GM12878 (cell line): ENCODE measurements around the gene ZACN. TPM values are rescaled to one million over a fixed set of nuclear protein-coding genes. Genes with fewer than 3 reads are reported as not detected.

Experiments used
- ATAC-seq: fragments of 200-7000 bp; cut with Tn5 transposase; 3 replicates; pipeline ENCODE4 v1.9.1; 2020; ENCODE audit warnings: mild to moderate bottlenecking, moderate library complexity
- BruUV-seq: library from RNA; stranded (reverse); fragments of 400-500 nt; replicated peaks from 2 replicates; lab custom pipeline; 2021; lab: Mats Ljungman, UMichigan
- CTCF ChIA-PET: fragments of 300-600 bp; sonication (Branson Sonifier 250); formaldehyde crosslinking; extraction: SDS; loops from one replicate; lab custom pipeline; 2021; ENCODE audit warnings: inconsistent platforms; lab: Yijun Ruan, JAX
- POLR2A ChIA-PET: fragments of 350-600 bp; formaldehyde crosslinking; extraction: SDS; loops from one replicate; lab custom pipeline; 2021; ENCODE audit warnings: inconsistent platforms; lab: Charles Lee
- RAD21 ChIA-PET: fragments of 300-600 bp; sonication (Branson Sonifier 250); formaldehyde crosslinking; loops from one replicate; lab custom pipeline; 2023; ENCODE audit warnings: antibody characterized with exemption; ENCODE audit not compliant: unreplicated experiment; lab: Charles Lee
- SMC1A ChIA-PET: fragments of 300-600 bp; sonication (Branson Sonifier 250); formaldehyde crosslinking; loops from one replicate; lab custom pipeline; 2023; ENCODE audit not compliant: unreplicated experiment, uncharacterized antibody; lab: Charles Lee
- DNase-seq: peaks from one replicate; pipeline ENCODE4 v3.0.0-alpha.2; 2011; ENCODE audit warnings: low read depth, low spot score
- FAIRE-seq: peaks from 3 replicates; lab custom pipeline; 2011; peaks lifted over from hg19 to GRCh38; lab: Jason Lieb, UNC
- H2AFZ ChIP-seq: 2 replicates; pipeline ENCODE4 v1.6.0; 2011; ENCODE audit warnings: low read depth, low read length, control low read depth; ENCODE audit not compliant: control insufficient read depth
- H3K27ac ChIP-seq: 2 replicates; pipeline ENCODE4 v1.5.1; 2011; ENCODE audit warnings: control low read depth; ENCODE audit not compliant: control insufficient read depth, insufficient read depth
- H3K27me3 ChIP-seq, 2 experiments: replicated peaks in 1 of 2; 2 replicates each; pipeline versions ENCODE4 v1.6.0 to v1.6.1; 2011; ENCODE audit warnings: low read length in 1 of 2; ENCODE audit not compliant: control insufficient read depth in 2 of 2, insufficient read depth in 2 of 2
- H3K36me3 ChIP-seq, 2 experiments: 2 replicates each; pipeline ENCODE4 v1.5.1; 2011; ENCODE audit warnings: low read length in 1 of 2; ENCODE audit not compliant: control insufficient read depth in 2 of 2, insufficient read depth in 2 of 2
- H3K4me1 ChIP-seq: 2 replicates; pipeline ENCODE4 v1.6.1; 2011; ENCODE audit warnings: mild to moderate bottlenecking, low read length, moderate library complexity, mixed read lengths; ENCODE audit not compliant: control insufficient read depth, insufficient read depth
- H3K4me2 ChIP-seq: 2 replicates; pipeline ENCODE4 v1.6.0; 2011; ENCODE audit warnings: control low read depth; ENCODE audit not compliant: control insufficient read depth, insufficient read depth
- H3K4me3 ChIP-seq: fragments of 200-600 bp; sonication (generic); 2 replicates; pipeline ENCODE4 v1.5.1; 2016
- H3K79me2 ChIP-seq: 2 replicates; pipeline ENCODE4 v1.6.0; 2011; ENCODE audit warnings: low read length; ENCODE audit not compliant: control insufficient read depth, insufficient read depth
- H3K9ac ChIP-seq: 2 replicates; pipeline ENCODE4 v1.8.0; 2011; ENCODE audit warnings: low read length, control low read depth, mixed read lengths; ENCODE audit not compliant: control insufficient read depth, insufficient read depth
- H3K9me3 ChIP-seq: replicated peaks from 3 replicates; pipeline ENCODE4 v1.5.1; 2011; ENCODE audit warnings: mild to moderate bottlenecking, low read length; ENCODE audit not compliant: control insufficient read depth, insufficient read depth
- H4K20me1 ChIP-seq: 2 replicates; pipeline ENCODE4 v1.6.0; 2011; ENCODE audit not compliant: control insufficient read depth, insufficient read depth
- FOXM1 ChIP-seq: IDR thresholded peaks from 2 replicates; pipeline ENCODE4 v1.6.1; 2012; ENCODE audit warnings: low read depth, mild to moderate bottlenecking, inconsistent platforms, low read length, moderate library complexity
- MTA3 ChIP-seq: IDR thresholded peaks from 2 replicates; pipeline ENCODE4 v1.6.1; 2012; ENCODE audit warnings: low read length, inconsistent platforms, borderline replicate concordance
- RUNX3 ChIP-seq: IDR thresholded peaks from 2 replicates; pipeline ENCODE4 v1.6.1; 2012; ENCODE audit warnings: low read length, inconsistent platforms
- SUPT20H ChIP-seq: IDR thresholded peaks from 2 replicates; pipeline ENCODE4 v1.6.1; 2011; ENCODE audit warnings: low read depth, mild to moderate bottlenecking, low read length, moderate library complexity, borderline replicate concordance; ENCODE audit not compliant: control insufficient read depth
- TCF12 ChIP-seq: IDR thresholded peaks from 2 replicates; pipeline ENCODE4 v1.6.1; 2011; ENCODE audit warnings: low read depth, mild to moderate bottlenecking, low read length
- WGBS: methylation state at CpG from one replicate; pipeline ENCODE4 v1.1.6; 2016; ENCODE audit warnings: low lambda C conversion rate; ENCODE audit not compliant: insufficient replicate concordance, insufficient coverage; ENCODE audit errors: missing lambda C conversion rate; 5-methylcytosine and 5-hydroxymethylcytosine counted together
- in situ Hi-C: fragments of 300-500 bp; cut with MboI; formaldehyde crosslinking; loops from 9 replicates; pipeline ENCODE4 v1.14.3; 2018; ENCODE audit warnings: mixed read lengths
- intact Hi-C: fragments of 100-400 bp; cut with micrococcal nuclease; formaldehyde crosslinking; loops from one replicate; pipeline ENCODE4 v1.14.2; 2022; ENCODE audit not compliant: unreplicated experiment
- polyA plus RNA-seq, 11 experiments: library from polyadenylated mRNA; depleted of rRNA in 4 of 11; unstranded in 6 of 11; stranded (reverse) in 5 of 11; fragments of >200 nt; fragmentation: Nextera tagmentation in 4 of 11; fragmentation: Illumina TruSeq in 1 of 11; extraction: Ambion mirVana in 4 of 11; extraction: Trizol in 1 of 11; gene quantifications; 1 replicate in 1 of 11; 2 replicates in 10 of 11; pipeline versions ENCODE4 v1.2.1 to v1.2.3, GENCODE V29; 2011 to 2016; ENCODE audit warnings: inconsistent platforms in 2 of 11, missing spikeins in 2 of 11, low read depth in 1 of 11
- total RNA-seq, 4 experiments: library from RNA; depleted of rRNA in 3 of 4; stranded (reverse); fragments of >200 nt in 3 of 4; fragmentation: Illumina TruSeq in 1 of 4; extraction: Trizol in 1 of 4; gene quantifications; 2 replicates each; pipeline versions ENCODE4 v1.2.1 to v1.2.3, GENCODE V29; 2013 to 2021
- TF ChIP-seq, protein P1 (sequence below): fragments of 450-650 bp; IDR thresholded peaks from 2 replicates; pipeline ENCODE4 v1.6.1; 2017; ENCODE audit warnings: low read depth, mild to moderate bottlenecking, moderate library complexity
- TF ChIP-seq, protein P2 (sequence below): fragments of 450-650 bp; conservative IDR thresholded peaks from 2 replicates; pipeline ENCODE4 v1.6.1; 2017; ENCODE audit warnings: mild to moderate bottlenecking, moderate library complexity
- TF ChIP-seq, protein P3 (sequence below): IDR thresholded peaks from 2 replicates; pipeline ENCODE4 v1.6.1; 2012; ENCODE audit warnings: improper control_type of control experiment, low read depth, low read length; ENCODE audit not compliant: insufficient replicate concordance

The ZACN gene
- total and polyA plus RNA-seq, 10 of the 15 experiments (the other 5 are each of a cell fraction or from before 2014, with no cell fraction given) = 0.06 to 11.3 (median 0.47) TPM; not detected in 2

DNA sequence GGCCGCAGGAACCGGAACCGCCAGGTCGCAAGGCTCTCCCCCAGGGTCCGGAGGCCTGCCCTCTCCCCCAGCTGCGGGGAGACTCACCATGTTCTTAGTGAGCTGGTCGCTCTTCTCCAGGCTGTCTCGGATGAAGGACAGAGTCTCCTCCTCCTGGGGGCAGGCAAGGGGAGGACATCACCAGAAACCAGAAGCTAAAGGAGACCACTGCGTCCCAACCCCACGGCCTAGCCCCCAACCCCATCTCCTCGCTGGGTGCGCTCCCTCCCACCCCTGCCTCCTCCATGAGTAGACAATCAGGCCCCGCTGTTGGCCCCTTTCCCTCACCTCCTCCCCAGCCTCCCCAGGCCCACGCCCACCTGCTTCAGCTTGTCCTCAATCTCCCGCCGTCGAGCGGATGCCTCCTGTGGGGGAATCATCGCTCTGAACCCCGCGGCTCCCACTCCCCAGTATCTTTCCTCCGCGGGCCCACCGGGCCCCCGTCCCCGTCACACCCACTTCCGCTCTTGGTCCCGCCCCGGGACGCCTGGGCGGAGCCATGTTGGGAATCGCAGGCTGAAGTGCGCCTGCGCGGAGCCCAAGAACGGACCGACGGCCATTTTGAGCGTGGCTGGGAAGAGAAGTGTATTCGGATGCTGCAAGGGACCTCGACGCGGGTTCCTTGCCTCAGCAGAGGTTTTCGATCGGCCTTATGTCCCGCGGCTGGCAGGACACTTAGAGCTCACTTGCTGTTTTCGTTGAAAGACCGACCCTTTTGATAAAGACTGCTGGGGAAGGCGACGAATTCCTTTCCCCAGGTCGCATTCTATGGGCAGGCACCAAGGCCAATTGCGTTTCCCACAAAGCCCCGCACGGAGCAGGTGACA is 24.5 kb downstream of the ZACN start, which contains the start of gene EXOC7:
TSS of gene EXOC7 (minus strand) at position 514 of the 866 bp plus-strand sequence. CDS start at position 419, 95 bp downstream.
- ChIA-PET RAD21 (interaction anchor here (0.9 to 1.4 kb wide), 4 partner anchors 89 to 198 kb away, joined by 3 to 5 read pairs (median 4); no protein-coding TSS in a partner anchor), CTCF (interaction anchor here (0.6 to 7.6 kb wide), 13 partner anchors 9 to 471 kb away, joined by 3 to 40 read pairs (median 4); no protein-coding TSS in a partner anchor), SMC1A (interaction anchor here (0.7 to 1.3 kb wide), 7 partner anchors 8 to 521 kb away, joined by 3 to 4 read pairs (median 4); no protein-coding TSS in a partner anchor), POLR2A (interaction anchor here (0.6 to 1.3 kb wide), 7 partner anchors 76 to 294 kb away, joined by 3 to 4 read pairs (median 3); partner anchors contain the start of gene UBALD2)
- no peaks in the 10 kb centered on the region; the same call in 2 of the 3 replicates for H3K9me3 ChIP-seq
- peak; percentile 96 for ATAC-seq
- H3K9ac ChIP-seq = peak within 1 kb of the TSS; percentile 69
- H3K4me2 ChIP-seq = peak within 1 kb of the TSS; percentile 86
- H4K20me1 ChIP-seq = no peaks in the 10 kb centered on the region
- H3K79me2 ChIP-seq = peaks cover 14% of the 10 kb centered on the region
- peaks cover 6% of the 10 kb centered on the region for H3K4me1 ChIP-seq
- 7% methylated on average over 50 of the region's 55 CpGs for WGBS
- BruUV-seq = no TSS peak
- peak; percentile 75 for DNase-seq
- intact Hi-C loops (no loop called here), in situ Hi-C loops (no loop called here)
- H2AFZ ChIP-seq = peak within 1 kb of the TSS; percentile 90
- peak within 1 kb of the TSS; percentile 71 for H3K27ac ChIP-seq
- H3K36me3 ChIP-seq = peaks cover 1 to 10% of the 10 kb centered on the region in 2 experiments; a peak in 3 of 4 replicates
- peak within 1 kb of the TSS; percentile 90 for H3K4me3 ChIP-seq
- H3K27me3 ChIP-seq = no peaks in the 10 kb centered on the region
- peak; percentile 88 for FAIRE-seq
- TF ChIP-seq RUNX3 = peak; percentile 37; the same call in 1 of the 2 replicates
- TF ChIP-seq TCF12 = no peak
- TF ChIP-seq, protein P1, sequence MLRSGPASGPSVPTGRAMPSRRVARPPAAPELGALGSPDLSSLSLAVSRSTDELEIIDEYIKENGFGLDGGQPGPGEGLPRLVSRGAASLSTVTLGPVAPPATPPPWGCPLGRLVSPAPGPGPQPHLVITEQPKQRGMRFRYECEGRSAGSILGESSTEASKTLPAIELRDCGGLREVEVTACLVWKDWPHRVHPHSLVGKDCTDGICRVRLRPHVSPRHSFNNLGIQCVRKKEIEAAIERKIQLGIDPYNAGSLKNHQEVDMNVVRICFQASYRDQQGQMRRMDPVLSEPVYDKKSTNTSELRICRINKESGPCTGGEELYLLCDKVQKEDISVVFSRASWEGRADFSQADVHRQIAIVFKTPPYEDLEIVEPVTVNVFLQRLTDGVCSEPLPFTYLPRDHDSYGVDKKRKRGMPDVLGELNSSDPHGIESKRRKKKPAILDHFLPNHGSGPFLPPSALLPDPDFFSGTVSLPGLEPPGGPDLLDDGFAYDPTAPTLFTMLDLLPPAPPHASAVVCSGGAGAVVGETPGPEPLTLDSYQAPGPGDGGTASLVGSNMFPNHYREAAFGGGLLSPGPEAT = peak; percentile 91
- TF ChIP-seq, protein P2, sequence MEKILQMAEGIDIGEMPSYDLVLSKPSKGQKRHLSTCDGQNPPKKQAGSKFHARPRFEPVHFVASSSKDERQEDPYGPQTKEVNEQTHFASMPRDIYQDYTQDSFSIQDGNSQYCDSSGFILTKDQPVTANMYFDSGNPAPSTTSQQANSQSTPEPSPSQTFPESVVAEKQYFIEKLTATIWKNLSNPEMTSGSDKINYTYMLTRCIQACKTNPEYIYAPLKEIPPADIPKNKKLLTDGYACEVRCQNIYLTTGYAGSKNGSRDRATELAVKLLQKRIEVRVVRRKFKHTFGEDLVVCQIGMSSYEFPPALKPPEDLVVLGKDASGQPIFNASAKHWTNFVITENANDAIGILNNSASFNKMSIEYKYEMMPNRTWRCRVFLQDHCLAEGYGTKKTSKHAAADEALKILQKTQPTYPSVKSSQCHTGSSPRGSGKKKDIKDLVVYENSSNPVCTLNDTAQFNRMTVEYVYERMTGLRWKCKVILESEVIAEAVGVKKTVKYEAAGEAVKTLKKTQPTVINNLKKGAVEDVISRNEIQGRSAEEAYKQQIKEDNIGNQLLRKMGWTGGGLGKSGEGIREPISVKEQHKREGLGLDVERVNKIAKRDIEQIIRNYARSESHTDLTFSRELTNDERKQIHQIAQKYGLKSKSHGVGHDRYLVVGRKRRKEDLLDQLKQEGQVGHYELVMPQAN = no peak
- no peak for TF ChIP-seq FOXM1
- no peak for TF ChIP-seq SUPT20H
- TF ChIP-seq, protein P3, sequence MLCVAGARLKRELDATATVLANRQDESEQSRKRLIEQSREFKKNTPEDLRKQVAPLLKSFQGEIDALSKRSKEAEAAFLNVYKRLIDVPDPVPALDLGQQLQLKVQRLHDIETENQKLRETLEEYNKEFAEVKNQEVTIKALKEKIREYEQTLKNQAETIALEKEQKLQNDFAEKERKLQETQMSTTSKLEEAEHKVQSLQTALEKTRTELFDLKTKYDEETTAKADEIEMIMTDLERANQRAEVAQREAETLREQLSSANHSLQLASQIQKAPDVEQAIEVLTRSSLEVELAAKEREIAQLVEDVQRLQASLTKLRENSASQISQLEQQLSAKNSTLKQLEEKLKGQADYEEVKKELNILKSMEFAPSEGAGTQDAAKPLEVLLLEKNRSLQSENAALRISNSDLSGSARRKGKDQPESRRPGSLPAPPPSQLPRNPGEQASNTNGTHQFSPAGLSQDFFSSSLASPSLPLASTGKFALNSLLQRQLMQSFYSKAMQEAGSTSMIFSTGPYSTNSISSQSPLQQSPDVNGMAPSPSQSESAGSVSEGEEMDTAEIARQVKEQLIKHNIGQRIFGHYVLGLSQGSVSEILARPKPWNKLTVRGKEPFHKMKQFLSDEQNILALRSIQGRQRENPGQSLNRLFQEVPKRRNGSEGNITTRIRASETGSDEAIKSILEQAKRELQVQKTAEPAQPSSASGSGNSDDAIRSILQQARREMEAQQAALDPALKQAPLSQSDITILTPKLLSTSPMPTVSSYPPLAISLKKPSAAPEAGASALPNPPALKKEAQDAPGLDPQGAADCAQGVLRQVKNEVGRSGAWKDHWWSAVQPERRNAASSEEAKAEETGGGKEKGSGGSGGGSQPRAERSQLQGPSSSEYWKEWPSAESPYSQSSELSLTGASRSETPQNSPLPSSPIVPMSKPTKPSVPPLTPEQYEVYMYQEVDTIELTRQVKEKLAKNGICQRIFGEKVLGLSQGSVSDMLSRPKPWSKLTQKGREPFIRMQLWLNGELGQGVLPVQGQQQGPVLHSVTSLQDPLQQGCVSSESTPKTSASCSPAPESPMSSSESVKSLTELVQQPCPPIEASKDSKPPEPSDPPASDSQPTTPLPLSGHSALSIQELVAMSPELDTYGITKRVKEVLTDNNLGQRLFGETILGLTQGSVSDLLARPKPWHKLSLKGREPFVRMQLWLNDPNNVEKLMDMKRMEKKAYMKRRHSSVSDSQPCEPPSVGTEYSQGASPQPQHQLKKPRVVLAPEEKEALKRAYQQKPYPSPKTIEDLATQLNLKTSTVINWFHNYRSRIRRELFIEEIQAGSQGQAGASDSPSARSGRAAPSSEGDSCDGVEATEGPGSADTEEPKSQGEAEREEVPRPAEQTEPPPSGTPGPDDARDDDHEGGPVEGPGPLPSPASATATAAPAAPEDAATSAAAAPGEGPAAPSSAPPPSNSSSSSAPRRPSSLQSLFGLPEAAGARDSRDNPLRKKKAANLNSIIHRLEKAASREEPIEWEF = no peak
- TF ChIP-seq MTA3 = no peak
